Measurements from ENCODE around the gene SNORC.

DNA sequence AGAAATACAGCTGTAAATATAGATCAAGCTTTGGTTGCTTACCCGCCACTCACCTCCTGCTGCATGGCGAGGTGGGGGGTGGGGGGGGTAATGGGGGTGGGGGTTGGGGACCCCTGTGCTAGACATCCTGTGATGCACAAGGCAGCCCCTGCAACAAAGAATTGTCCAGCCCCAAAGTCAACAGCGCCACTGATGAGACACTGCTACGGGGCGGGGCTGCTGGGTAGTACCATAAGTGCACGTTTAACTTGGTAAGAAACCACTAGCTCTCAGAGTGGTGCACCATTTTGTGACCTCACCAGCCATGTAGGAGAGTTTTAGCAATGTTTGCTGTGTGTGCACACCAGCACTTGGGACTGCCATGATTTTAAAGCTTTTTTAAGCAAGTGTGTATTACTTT lies 40.3 kb downstream of the SNORC start:
- TF ChIP-seq, protein P1, sequence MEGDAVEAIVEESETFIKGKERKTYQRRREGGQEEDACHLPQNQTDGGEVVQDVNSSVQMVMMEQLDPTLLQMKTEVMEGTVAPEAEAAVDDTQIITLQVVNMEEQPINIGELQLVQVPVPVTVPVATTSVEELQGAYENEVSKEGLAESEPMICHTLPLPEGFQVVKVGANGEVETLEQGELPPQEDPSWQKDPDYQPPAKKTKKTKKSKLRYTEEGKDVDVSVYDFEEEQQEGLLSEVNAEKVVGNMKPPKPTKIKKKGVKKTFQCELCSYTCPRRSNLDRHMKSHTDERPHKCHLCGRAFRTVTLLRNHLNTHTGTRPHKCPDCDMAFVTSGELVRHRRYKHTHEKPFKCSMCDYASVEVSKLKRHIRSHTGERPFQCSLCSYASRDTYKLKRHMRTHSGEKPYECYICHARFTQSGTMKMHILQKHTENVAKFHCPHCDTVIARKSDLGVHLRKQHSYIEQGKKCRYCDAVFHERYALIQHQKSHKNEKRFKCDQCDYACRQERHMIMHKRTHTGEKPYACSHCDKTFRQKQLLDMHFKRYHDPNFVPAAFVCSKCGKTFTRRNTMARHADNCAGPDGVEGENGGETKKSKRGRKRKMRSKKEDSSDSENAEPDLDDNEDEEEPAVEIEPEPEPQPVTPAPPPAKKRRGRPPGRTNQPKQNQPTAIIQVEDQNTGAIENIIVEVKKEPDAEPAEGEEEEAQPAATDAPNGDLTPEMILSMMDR (IDR thresholded peaks at IDR 0.05; ENCODE audit: low read depth, low read length): no peak
- no peak for TF ChIP-seq POLR2A (IDR thresholded peaks at IDR 0.05; ENCODE audit: extremely low read depth, insufficient read length)
- no peak for TF ChIP-seq MAX (IDR thresholded peaks at IDR 0.05; ENCODE audit: low read depth, low read length)
